HG03558 (cell line): ENCODE data around the gene UBAC1.
"Not testable (repeated sequence)": the region's sequence is repeated elsewhere in the genome, so short reads cannot be mapped to it uniquely, and the experiment has no call there.

Experiments used
- ATAC-seq: cut with Tn5 transposase; IDR thresholded peaks from one replicate; pipeline ENCODE4 v1.9.1; 2021; ENCODE audit warnings: moderate number of reproducible peaks; ENCODE audit not compliant: unreplicated experiment; ENCODE audit errors: extremely low read depth

UBAC1 gene

DNA sequence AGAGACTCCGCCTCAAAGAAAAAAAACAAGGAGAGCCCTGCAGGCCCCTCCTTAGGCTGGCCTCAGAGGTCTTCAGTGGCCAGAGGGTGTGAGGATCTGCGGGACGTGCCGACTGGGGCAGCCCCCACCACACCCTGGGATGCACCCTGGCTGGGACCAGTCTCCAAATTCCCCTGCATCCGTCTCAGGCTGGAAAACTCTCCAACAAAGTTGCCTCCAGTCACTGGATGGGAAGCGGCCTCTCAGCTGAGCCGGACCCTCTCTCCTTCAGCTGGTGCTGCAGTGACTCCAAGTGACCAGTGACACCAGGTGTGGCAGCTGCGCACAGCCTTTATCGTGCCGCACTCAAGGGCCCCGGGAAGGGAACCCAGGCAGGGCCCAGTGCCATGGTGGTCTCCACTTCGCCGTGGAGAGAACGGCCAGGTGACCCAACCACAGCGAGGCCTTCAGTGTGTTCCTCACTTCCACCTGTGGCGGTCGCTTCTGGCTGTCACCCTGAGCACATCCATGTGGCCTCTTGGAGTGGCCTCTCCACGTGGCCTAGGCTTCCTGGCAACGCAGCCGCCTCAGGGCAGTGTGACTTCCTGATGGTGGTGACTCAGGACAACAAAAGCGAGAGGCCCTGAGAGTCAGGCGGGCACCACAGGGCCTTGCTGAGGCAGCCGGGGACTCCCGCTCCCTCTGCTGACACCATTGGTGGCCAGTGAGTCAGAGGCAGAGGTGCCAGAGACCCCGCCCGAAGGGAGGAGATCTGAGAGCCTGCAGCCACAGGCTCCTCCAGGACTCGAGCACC lies 34.6 kb downstream of the UBAC1 start:
- no peak for ATAC-seq

DNA sequence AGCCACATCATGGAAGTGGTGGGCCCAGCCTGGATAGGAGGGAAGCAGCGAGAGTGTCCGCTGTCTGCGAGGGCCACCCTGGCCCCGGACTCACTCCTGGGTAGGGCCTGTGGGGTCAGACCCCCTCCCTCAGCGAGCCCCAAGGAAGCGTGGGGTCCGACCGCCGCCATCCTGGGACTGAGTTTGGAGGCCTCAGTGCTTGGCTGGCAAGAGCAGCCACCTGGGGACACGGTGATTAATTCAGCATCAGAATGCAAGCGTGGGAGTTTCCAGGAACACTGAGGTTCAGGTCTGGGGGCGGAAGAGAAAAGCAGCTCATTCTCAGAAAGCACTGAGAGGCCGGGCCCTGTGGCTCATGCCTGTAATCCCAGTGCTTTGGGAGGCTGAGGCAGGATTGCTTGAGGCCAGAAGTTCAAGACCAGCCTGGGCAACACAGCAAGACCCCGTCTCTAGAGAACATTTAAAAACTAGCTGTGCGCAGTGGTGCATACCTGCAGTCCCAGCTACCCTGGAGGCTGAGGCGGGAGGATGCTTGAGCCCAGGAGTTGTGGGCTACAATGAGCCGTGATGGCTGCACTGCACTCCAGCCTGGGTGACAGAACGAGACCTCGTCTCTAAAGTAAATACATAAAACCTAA lies 35.6 kb downstream of the UBAC1 start:
- no peak for ATAC-seq

DNA sequence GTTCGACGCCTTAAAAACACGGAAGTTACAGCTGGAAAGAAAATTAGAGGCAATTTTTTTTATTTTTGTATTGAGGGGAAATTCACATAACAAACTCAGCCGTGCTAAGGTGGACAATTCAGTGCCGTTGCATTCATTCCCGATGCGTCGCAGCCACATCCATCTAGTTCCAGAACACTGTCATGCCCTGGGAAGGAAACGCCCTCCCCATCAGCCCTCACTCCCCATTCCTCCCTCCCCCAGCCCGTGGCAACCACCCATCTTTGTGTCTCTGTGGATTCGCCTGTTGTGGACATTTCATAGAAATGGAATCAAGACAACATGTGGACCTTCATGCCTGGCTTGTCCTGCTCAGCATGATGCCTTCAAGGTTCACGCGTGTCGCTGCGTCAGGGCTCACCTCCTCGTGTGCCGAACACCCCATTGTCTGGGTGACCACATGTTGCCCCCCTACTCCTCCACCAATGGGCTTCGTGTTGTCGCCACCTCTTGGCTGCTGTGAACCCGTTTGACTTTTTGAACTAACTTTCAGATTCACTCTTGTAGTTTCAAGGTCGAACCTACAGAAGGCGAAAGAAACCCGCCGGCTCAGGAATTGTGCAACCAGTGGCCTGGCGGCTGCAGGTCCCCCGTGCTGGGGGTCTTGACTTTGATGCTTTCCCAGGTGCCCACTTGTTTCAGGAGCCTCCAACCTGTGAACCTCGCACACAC lies 36.4 kb downstream of the UBAC1 start:
- ATAC-seq, result no peak

DNA sequence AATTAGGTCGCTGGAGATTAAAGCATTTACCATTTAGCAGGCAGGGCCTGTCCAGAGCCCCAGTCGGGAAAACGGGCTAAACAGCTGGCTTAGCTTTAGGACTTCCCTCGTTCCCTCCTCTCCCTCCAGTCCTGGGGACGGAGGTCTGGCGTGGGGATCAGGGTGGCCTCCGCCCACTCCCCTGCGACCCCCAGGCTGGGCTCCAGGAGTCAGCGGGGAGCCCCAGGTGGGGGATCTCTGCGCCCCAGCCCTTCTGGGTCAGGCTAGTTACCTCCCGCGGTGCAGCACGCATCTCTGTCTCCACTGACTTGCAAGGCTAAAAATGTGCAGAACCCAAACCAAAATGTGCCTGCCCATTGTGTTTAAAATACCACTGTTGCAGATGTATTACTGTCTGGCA lies 37.7 kb downstream of the UBAC1 start:
- ATAC-seq, result no peak

DNA sequence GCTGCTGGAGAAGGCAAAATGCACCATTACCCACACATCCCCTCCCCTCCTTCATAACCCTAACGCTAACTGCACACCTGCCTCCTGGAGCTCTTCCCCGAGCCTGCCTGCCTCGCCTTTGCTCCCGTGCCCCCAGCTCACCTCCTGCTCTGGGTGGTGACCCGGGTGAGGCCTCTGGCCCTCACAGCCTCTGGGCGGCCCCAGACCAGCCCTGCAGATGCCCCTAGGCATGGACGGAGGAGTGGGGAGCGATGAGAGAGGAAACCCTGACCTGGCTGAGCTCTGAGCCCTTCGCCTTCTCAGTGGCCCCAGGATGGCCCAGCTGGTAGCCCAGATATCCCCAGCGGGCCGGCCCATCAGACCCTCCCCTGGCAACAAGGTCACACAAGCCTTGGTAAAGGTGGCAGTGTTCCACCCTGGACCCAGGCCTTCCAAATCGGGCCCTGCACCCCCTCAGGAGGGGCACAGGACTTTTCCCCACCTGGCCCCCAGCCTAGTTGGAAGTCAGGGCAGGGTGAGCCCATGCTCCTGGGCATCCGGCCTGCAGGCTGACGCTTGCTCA lies 39.3 kb downstream of the UBAC1 start:
- no peak for ATAC-seq

DNA sequence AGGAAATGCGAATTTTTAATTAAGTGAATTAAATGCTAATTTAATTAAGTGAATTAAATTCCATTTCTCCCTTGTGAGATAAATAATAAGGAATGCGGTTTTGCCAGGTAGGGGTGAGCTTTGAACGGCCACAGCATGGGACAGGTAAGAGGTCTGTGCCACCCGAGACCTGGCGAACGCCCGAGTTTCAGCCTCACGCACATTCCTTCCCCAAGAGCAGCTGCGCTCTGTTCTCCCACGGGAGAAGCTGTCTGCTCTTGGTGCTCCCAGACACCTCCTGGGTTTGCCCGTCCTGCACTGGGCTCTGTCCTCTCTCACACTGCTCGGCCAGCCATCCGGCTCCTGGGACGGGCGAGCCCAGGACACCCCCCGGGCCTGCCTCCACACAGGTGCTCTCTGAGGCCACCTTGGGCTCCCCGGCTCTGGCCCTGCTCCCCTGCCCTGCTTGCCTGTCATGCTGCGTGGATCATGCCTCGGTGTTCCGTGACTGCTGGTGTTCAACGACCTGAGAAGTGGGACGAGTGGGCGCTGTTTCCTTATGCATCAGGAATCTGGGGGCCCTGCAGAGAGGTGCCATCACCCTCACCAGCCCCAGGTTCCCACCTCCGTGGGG lies 40.1 kb downstream of the UBAC1 start:
- ATAC-seq, result no peak

DNA sequence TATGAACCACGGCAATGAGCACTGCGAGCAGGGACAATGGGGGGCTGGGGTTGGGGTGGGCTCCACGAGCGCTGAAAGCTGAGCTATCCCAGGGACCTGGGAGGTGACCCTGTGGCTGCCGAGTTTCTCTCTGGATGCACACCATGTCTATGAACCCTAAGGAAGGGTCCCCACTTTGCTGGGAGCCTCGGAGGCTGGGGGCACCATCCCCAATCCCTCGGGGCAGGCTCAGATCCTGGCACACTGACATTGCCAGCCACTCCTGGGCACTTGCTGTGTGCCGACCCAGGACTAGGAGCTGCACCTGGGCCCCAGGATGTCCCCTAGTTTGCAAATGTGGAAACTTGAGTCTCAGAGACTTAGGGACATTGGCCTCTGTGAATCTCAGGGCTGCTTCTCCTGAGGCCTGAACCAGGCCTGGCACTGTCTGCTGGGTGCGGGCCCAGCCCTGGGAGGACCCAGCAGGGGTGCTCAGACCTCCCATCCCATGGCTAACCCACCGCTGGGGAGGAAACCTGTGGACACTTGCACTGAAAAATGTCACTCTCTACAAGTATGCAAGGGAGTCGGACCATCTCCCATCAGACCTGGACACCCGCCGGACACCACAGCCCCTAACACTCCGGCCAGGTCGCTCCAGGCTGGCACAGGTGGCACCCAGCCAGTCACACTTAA lies 40.8 kb downstream of the UBAC1 start:
- no peak for ATAC-seq

DNA sequence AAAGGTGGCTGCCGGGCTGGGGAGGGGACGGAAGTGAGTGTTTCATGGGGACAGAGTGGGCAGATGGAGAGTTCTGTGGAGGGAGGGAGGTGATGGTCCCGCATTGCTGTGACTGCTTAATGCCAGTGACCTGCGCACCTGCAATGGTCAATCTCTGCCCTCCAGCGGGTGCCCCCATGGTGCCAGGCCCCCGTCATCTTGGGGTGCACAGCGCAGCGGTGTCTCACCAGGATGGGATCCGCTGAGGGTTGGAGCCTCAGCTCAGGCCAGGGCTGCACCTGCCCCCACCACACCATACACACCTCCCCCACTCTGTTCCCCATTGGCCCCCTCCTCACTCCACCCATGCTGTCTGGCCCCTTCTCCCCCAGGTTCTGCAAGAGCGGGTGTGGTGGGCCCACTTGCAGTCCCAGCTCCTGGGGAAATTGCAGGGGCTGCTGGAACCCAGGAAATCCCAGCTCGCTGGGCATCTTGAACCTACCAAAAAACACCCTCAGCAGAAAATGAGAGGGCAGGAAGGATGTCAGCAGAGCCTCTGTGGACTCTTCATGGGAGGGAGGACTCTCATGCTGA lies 41.8 kb downstream of the UBAC1 start:
- no peak for ATAC-seq

DNA sequence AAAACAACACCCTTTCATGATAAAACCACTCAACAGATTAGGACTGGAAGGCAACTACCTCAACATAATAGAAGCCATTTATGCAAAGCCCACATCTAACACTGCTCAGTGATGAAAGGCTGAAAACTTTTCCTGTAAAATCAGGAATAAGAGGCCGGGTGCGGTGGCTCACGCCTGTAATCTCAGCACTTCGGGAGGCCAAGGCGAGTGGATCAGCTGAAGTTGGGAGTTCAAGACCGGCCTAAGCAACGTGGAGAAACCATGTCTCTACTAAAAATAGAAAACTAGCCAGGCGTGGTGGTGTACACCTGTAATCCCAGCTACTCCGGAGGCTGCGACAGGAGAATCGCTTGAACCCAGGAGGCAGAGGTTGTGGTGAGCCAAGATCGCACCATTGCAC lies 44.9 kb downstream of the UBAC1 start:
- not testable (repeated sequence) for ATAC-seq

DNA sequence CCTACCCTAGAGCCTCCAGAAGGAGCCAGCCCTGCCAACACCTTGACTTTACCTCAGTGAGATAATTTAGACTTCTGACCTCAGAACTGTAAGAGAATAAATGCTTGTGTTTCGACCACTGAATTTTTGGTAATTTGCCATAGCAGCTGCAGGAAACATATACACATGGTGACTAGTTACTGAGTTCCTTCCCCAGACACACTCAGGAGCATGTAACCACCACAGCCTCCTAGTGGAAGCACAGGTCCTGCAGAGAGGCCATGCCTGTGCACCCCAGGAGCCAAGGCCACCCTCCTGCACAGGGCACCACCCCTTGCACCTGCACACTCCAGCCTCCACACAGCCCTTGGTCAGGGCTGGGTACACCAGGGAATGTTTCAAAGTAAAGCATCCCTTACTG lies 46.3 kb downstream of the UBAC1 start:
- ATAC-seq, result no peak

DNA sequence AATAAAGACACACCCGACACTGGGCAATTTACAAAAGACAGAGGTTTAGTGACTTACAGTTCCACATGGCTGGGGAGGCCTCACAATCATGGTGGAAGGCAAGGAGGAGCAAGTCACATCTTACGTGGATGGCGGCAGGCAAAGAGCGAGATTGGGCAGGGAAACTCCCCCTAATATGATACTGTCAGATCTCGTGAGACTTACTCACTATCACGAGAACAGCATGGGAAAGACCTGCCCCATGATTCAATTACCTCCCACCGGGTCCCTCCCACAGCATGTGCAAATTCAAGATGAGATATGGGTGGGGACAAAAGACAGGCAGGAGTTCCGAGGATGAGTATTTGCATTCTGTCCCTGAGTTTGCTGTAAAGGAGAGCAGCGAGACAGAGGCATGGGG lies 49.9 kb downstream of the UBAC1 start:
- ATAC-seq, result not testable (repeated sequence)

DNA sequence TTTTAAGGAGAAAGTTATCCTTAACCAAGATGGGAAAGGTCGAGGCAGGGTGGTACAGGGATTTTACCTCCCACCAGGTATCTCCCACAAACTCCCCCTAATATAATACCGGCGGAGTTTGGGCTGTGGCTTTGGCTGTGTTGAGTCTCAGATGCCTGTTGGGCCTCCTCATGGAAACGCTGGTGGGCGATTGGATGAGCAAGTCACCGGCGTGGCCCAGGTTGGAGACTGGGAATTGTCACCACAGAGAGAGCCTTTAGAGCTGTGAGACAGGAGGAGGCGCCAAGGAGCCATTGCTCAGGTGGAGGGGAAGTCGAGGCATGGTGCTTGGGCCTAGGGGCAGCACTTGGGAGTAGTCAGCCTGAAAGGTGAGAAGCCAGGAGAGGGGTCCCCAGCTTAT lies 50.4 kb downstream of the UBAC1 start:
- ATAC-seq, result no peak

DNA sequence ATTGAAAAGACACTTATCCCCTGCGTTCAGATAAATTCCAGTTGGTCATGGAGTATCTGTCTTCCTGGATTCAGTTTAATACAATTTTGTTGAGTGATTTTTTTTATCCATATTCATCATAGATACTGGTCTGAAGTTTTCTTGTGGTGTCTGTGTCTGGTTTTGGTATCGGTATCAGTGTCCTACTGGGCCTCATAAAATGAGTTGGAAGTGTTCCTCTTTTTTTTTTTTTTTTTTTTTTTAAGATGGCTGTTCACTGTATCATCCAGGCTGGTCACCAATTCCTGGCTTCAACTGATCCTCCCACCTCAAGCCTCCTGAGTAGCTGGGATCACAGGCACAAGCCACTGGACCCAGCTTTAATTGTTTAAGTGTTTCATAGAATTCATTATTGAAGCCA lies 51.0 kb downstream of the UBAC1 start:
- no peak for ATAC-seq

DNA sequence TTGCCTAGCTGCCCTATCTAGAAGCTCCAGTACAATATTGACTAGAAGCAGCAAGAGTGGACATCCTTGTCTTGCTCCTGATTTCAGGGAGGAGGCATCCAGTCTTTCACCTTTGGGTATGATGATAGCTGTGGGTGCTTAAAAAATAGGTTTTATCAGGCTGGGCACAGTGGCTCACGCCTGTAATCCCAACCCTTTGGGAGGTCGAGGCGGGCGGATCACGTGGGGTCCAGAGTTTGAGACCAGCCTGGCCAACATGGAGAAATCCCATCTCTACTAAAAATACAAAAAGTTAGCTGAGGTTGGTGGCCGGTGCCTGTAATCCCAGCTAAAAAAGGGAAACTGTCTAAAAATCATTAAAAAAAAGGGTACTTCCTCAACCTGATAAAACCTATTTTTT lies 51.8 kb downstream of the UBAC1 start:
- ATAC-seq, result no peak

DNA sequence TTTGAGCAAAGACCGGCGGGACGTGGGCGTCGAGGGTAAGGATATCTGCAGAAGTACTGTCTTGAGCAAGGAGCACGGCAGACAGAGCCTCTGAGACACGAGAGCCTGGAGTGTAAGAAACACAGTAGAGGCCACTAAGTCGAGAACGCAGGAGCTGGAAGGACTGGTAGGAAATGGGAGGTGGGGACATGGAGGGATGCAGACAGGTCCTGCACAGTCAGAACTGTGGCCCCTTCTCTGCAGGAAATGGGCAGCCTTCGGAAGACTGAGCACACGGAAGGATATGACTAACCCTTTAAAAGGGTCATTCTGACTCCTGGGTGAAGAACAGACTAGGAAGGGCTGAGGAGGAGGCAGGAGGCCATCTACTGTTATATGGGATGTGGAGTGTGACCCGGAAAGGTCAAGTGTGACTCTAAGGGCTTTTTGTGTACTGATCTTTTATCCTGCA lies 52.4 kb downstream of the UBAC1 start:
- no peak for ATAC-seq

DNA sequence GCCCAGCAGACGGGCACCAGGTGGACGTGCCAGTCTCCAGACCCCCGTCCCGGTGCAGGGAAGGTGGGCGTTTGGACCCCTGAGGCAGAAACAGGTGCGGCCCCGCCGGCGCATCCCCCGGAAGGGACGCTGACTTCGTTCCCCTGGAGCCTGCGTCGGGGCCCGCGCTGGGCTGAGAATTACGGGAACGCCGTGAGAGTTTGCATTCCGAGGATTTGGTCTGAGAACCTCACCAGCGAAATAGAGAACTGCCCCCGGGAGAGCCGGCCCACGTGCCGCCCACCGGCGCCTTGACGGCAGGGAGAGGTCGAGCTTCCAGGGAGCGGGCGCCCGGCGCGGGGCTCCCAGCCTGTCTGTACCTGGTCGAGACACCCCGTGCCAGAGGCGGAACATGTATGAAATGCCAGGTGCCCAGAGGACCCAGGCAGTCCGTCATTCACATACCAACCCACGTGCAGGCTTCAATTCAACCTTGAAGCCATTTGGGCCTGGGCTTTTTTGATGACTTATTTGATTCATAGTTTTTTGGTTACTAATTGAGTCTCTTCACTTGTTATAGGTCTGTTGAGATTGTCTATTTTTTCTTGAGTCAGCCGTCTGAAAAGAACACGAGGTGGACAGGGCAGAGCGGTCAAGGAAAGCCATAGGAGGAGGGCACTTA lies 53.0 kb downstream of the UBAC1 start:
- ATAC-seq, result no peak

DNA sequence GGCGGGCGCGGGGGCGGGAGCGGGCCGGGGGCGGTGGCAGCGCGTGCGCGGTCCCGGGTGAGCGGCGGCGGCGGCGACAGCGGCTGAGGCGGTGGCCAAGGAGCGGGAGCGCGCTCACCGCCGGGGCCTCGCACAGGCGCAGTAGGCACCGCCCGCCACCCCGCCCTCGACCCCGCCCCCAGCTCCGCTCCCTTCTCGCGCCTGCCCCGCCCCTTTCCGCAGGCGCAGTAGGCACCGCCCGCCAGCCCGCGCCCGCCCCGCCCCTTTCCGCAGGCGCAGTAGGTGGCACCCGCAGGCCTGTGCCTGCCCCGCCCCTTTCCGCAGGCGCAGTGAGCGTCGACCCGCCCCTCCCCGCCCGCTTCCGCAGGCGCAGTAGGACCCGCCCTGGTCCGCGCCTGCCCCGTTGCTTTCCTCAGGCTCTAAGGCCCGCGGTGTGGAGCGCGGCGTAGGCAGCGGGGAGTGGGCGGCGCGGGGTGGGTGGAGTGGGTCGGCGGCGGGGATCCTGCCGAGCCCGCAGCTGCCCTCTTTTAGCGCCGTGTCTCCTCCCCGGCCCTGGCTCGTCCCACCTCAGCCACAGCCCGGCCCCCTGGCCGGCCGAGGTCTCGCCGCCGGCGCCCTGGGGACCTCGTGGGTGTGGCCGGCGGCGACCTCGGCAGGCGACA lies 53.6 kb downstream of the UBAC1 start, which contains the start of gene CAMSAP1:
Gene CAMSAP1 (minus strand): TSS at position 116 of the 662 bp plus-strand sequence. CDS start 387 bp downstream, outside the sequence.
- ATAC-seq, result no peak

DNA sequence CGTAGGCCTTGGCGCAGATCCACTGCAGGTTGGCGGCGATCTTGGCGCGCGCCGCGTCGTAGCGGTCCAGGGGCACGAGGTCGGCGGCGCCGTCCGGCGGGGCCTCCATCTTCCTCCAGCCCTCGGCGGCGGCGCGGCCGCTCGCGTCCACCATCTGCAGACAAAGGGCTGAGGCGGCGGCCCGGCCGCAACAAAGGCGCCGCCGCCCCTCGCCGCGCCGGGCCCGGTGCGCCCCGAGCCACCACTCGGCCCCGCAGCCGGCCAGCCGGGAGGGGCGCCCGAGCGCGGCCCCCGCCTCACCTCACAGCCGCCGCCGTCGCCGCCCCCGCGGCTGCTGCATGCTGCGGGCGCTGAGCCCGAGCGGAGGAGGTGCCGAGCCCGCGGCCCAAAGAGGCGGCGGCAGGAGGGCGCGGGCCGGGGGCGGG lies 54.2 kb downstream of the UBAC1 start:
- ATAC-seq, result no peak
